Measurements from ENCODE around the gene ATP11A. TPM values are rescaled to one million over a fixed set of nuclear protein-coding genes. Genes with fewer than 3 reads are reported as not detected.

Gene ATP11A
- total RNA-seq, 1 experiment from 2014 or later = 8.7 TPM

DNA sequence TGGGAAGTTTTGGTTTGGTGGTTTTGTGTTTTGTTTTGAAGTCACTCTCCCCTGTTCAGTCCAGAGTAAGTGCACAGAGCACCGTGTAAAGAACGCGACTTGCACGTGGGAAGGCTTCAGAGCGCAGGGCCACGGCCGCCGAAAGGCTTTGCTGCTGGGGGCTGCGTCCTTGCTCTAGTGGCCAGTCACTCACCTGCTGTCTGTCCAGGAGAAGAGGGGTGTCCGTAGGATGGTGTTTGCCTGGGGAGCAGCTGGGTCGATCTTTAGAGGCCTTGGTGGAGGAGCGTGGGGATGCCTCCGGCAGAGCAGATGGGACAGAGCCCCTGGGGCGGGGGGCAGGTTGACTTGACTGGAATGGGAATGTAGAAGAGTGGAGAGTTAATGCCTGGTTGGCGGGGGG lies 162.6 kb downstream of the ATP11A start:
- no peak for ATAC-seq
- H2AFZ ChIP-seq (ENCODE audit: low read length) = no peak overlapping the region
- H4K20me1 ChIP-seq (ENCODE audit: low read length) = no peaks in the 10 kb centered on the region
- H3K4me1 ChIP-seq (ENCODE audit: insufficient read depth, low read length) = no peaks in the 10 kb centered on the region
- no TSS peak for BruUV-seq (replicated peaks)
- H3K27me3 ChIP-seq (ENCODE audit: low read length) = no peaks in the 10 kb centered on the region
- H3K27ac ChIP-seq (ENCODE audit: low read length) = no peak overlapping the region
- H3K36me3 ChIP-seq (ENCODE audit: low read depth, low read length) = peaks cover 9% of the 10 kb centered on the region; the same call in 1 of the 2 replicates
- H3F3A ChIP-seq (ENCODE audit: low read length, unreplicated experiment) = no peaks in the 10 kb centered on the region
- no peak overlapping the region for H3K4me2 ChIP-seq (ENCODE audit: low read length)
- TF ChIP-seq, protein P1, sequence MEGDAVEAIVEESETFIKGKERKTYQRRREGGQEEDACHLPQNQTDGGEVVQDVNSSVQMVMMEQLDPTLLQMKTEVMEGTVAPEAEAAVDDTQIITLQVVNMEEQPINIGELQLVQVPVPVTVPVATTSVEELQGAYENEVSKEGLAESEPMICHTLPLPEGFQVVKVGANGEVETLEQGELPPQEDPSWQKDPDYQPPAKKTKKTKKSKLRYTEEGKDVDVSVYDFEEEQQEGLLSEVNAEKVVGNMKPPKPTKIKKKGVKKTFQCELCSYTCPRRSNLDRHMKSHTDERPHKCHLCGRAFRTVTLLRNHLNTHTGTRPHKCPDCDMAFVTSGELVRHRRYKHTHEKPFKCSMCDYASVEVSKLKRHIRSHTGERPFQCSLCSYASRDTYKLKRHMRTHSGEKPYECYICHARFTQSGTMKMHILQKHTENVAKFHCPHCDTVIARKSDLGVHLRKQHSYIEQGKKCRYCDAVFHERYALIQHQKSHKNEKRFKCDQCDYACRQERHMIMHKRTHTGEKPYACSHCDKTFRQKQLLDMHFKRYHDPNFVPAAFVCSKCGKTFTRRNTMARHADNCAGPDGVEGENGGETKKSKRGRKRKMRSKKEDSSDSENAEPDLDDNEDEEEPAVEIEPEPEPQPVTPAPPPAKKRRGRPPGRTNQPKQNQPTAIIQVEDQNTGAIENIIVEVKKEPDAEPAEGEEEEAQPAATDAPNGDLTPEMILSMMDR (conservative IDR thresholded peaks at IDR 0.05; ENCODE audit: low read depth, low read length) = no peak
- TF ChIP-seq EZH2 (IDR thresholded peaks at IDR 0.05; ENCODE audit: low read length, unreplicated experiment) (no peak), EZH2phosphoT487 (IDR thresholded peaks at IDR 0.05; ENCODE audit: borderline replicate concordance, low read length) (no peak)
- no peak for DNase-seq
- POLR2A ChIA-PET (ENCODE audit: unreplicated experiment) = no interaction called here
- no peaks in the 10 kb centered on the region for H3K9me2 ChIP-seq (replicated peaks; ENCODE audit: low read length)
- H3K9ac ChIP-seq (ENCODE audit: low read length) = no peak overlapping the region
- H3K79me2 ChIP-seq (ENCODE audit: low read length) = no peaks in the 10 kb centered on the region
- intact Hi-C loops (cut with micrococcal nuclease) = no loop called here
- H3K4me3 ChIP-seq (ENCODE audit: low read length) = no peak overlapping the region
- CTCF ChIA-PET = no interaction called here
- peaks cover 5% of the 10 kb centered on the region; the same call in 1 of the 2 replicates for H3K9me3 ChIP-seq (ENCODE audit: low read length)

DNA sequence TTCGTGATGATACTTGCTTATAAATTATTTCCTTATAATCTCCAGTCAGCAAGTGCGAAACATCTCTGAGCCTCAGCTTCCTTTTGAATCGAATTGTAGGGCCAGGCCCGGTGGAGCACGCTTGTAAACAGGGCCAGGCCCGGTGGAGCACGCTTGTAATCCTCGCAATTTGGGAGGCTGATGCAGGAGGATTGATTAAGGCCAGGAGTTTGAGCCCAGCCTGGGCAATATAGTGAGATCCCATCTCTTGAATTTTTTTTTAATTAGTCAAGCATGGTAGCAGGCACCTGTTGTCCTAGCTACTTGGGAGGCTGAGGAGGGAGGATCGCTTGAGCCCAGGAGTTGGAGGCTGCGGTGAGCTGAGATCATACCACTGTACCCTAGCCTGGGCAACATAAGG lies 163.0 kb downstream of the ATP11A start:
- H4K20me1 ChIP-seq (ENCODE audit: low read length) = no peaks in the 10 kb centered on the region
- ATAC-seq (no peak), DNase-seq (no peak)
- no peak overlapping the region for H3K27ac ChIP-seq (ENCODE audit: low read length)
- ChIA-PET POLR2A (ENCODE audit: unreplicated experiment) (no interaction called here), CTCF (no interaction called here)
- intact Hi-C loops (cut with micrococcal nuclease) = no loop called here
- no peaks in the 10 kb centered on the region for H3K9me2 ChIP-seq (replicated peaks; ENCODE audit: low read length)
- 0 out of 2 replicates have a peak, but pooled peaks cover 2% of the 10 kb centered on the region for H3K9me3 ChIP-seq (ENCODE audit: low read length)
- TF ChIP-seq EZH2 (IDR thresholded peaks at IDR 0.05; ENCODE audit: low read length, unreplicated experiment) = no peak
- TF ChIP-seq, protein P1 (conservative IDR thresholded peaks at IDR 0.05; ENCODE audit: low read depth, low read length) = no peak
- no peak for TF ChIP-seq EZH2phosphoT487 (IDR thresholded peaks at IDR 0.05; ENCODE audit: borderline replicate concordance, low read length)
- H3K4me3 ChIP-seq (ENCODE audit: low read length) = no peak overlapping the region
- H3K27me3 ChIP-seq (ENCODE audit: low read length) = no peaks in the 10 kb centered on the region
- H3K36me3 ChIP-seq (ENCODE audit: low read depth, low read length) = peaks cover 5% of the 10 kb centered on the region; the same call in 1 of the 2 replicates
- no peaks in the 10 kb centered on the region for H3K4me1 ChIP-seq (ENCODE audit: insufficient read depth, low read length)
- H3K79me2 ChIP-seq (ENCODE audit: low read length) = no peaks in the 10 kb centered on the region
- BruUV-seq (replicated peaks) = no TSS peak
- no peak overlapping the region for H3K9ac ChIP-seq (ENCODE audit: low read length)
- no peaks in the 10 kb centered on the region for H3F3A ChIP-seq (ENCODE audit: low read length, unreplicated experiment)
- no peak overlapping the region for H3K4me2 ChIP-seq (ENCODE audit: low read length)
- no peak overlapping the region for H2AFZ ChIP-seq (ENCODE audit: low read length)

DNA sequence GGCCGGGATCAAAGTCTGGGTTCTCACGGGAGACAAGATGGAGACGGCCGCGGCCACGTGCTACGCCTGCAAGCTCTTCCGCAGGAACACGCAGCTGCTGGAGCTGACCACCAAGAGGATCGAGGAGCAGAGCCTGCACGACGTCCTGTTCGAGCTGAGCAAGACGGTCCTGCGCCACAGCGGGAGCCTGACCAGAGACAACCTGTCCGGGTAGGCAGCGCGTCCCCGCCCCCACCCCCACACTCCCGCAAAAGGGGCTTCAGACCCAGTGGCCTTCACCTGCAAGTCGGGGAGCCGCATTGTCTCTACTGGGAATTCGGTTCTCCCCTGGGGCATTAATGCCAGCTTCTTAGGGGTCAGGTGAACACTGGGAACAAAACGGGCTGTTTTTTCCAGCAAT lies 164.5 kb downstream of the ATP11A start:
- intact Hi-C loops (cut with micrococcal nuclease) = no loop called here
- H3K9me2 ChIP-seq (replicated peaks; ENCODE audit: low read length) = no peaks in the 10 kb centered on the region
- TF ChIP-seq EZH2phosphoT487 (IDR thresholded peaks at IDR 0.05; ENCODE audit: borderline replicate concordance, low read length) (no peak), EZH2 (IDR thresholded peaks at IDR 0.05; ENCODE audit: low read length, unreplicated experiment) (no peak)
- TF ChIP-seq, protein P1 (conservative IDR thresholded peaks at IDR 0.05; ENCODE audit: low read depth, low read length) = no peak
- no TSS peak for BruUV-seq (replicated peaks)
- no peak overlapping the region for H3K4me2 ChIP-seq (ENCODE audit: low read length)
- H4K20me1 ChIP-seq (ENCODE audit: low read length) = no peaks in the 10 kb centered on the region
- no peaks in the 10 kb centered on the region for H3K4me1 ChIP-seq (ENCODE audit: insufficient read depth, low read length)
- H3K4me3 ChIP-seq (ENCODE audit: low read length) = no peak overlapping the region
- POLR2A ChIA-PET (ENCODE audit: unreplicated experiment) = no interaction called here
- no peaks in the 10 kb centered on the region; the same call in 1 of the 2 replicates for H3K36me3 ChIP-seq (ENCODE audit: low read depth, low read length)
- H3F3A ChIP-seq (ENCODE audit: low read length, unreplicated experiment) = no peaks in the 10 kb centered on the region
- no peaks in the 10 kb centered on the region for H3K27me3 ChIP-seq (ENCODE audit: low read length)
- no peaks in the 10 kb centered on the region for H3K79me2 ChIP-seq (ENCODE audit: low read length)
- no peak for DNase-seq
- H3K9ac ChIP-seq (ENCODE audit: low read length) = no peak overlapping the region
- CTCF ChIA-PET = no interaction called here
- no peaks in the 10 kb centered on the region for H3K9me3 ChIP-seq (ENCODE audit: low read length)
- H2AFZ ChIP-seq (ENCODE audit: low read length) = no peak overlapping the region
- no peak for ATAC-seq
- H3K27ac ChIP-seq (ENCODE audit: low read length) = no peak overlapping the region
